Measurements from ENCODE around the gene CGB5. TPM values are rescaled to one million over a fixed set of nuclear protein-coding genes. Genes with fewer than 3 reads are reported as not detected.

Gene CGB5
- total RNA-seq, 1 donor from 2014 or later = not detected

DNA sequence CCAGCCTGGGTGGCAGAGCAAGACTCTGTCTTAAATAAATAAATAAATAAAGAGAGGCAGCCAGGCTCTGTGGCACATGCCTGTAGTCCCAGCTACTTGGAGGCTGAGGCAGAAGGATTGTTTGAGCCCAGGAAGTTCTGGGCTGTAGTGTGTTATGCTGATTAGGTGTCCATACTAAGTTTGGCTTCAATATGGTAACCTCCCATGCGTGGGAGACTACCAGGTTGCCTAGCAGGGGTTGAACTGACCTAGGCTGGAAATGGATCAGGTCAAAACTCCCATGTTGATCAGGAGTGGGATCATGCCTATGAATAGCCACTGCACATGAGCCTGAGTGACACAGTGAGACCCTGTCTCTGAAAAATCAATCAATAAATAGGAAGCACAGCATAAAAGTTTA, 37.6 kb downstream of the CGB5 start:
- Mint-ChIP-seq H3K9me3 (ENCODE audit: low read depth) (no peaks in the 10 kb centered on the region), H3K4me1 (ENCODE audit: low read depth) (peaks cover 13% of the 10 kb centered on the region)

DNA sequence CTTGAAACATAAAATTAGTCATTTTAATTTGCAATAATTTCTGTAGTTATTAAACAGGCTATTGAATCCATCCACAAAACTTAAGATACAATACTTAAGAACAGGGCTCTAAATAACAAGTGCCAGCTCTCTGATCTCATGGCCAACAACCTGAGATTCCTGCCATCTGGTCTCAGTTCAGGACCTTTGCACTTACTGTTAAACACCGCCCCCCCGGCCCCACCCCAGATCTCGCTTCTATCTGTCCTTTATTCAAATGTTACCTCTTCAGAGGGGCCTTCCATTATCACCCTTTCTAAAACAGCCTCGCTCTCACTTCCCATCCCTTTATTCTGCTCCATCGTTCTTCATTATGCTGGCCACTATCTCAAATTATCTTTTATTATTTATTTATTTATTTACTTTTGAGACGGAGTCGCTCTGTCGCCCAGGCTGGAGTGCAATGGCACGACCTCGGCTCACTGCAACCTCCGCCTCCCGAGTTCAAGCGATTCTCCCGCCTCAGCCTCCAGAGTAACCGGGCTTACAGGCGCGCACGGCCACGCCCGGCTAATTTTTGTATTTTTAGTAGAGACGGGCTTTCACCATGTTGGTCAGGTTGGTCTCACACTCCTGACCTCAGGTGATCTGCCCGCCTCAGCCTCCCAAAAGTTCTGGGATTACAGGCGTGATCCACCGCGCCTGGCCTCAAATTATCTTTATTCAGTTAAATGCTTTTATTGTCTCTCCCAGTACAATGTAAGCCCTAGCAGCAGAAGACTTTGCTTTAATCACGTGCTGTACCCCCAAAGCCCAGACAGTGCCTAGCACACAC, 40.8 kb downstream of the CGB5 start:
- TF ChIP-seq, protein P1, sequence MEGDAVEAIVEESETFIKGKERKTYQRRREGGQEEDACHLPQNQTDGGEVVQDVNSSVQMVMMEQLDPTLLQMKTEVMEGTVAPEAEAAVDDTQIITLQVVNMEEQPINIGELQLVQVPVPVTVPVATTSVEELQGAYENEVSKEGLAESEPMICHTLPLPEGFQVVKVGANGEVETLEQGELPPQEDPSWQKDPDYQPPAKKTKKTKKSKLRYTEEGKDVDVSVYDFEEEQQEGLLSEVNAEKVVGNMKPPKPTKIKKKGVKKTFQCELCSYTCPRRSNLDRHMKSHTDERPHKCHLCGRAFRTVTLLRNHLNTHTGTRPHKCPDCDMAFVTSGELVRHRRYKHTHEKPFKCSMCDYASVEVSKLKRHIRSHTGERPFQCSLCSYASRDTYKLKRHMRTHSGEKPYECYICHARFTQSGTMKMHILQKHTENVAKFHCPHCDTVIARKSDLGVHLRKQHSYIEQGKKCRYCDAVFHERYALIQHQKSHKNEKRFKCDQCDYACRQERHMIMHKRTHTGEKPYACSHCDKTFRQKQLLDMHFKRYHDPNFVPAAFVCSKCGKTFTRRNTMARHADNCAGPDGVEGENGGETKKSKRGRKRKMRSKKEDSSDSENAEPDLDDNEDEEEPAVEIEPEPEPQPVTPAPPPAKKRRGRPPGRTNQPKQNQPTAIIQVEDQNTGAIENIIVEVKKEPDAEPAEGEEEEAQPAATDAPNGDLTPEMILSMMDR (IDR thresholded peaks at IDR 0.05) = no peak
- DNase-seq (ENCODE audit: low spot score) = no peak
- Mint-ChIP-seq H3K36me3 (ENCODE audit: low read depth) (peaks cover 9% of the 10 kb centered on the region), H3K4me1 (ENCODE audit: low read depth) (peaks cover 37% of the 10 kb centered on the region), H3K27me3 (ENCODE audit: low read depth) (no peaks in the 10 kb centered on the region), H3K27ac (ENCODE audit: unreplicated experiment) (peak overlapping the region; percentile 97), H3K4me3 (ENCODE audit: unreplicated experiment) (peak overlapping the region; percentile 99), H3K9me3 (ENCODE audit: low read depth) (no peaks in the 10 kb centered on the region)

More for the DNA sequence above, 37.6 kb downstream of the CGB5 start:
- Mint-ChIP-seq H3K27me3 (ENCODE audit: low read depth) (no peaks in the 10 kb centered on the region), H3K36me3 (ENCODE audit: low read depth) (peaks cover 1% of the 10 kb centered on the region), H3K4me3 (ENCODE audit: unreplicated experiment) (no peak overlapping the region), H3K27ac (ENCODE audit: unreplicated experiment) (no peak overlapping the region)
- TF ChIP-seq, protein P1 (IDR thresholded peaks at IDR 0.05) = no peak
- DNase-seq (ENCODE audit: low spot score) = no peak

DNA sequence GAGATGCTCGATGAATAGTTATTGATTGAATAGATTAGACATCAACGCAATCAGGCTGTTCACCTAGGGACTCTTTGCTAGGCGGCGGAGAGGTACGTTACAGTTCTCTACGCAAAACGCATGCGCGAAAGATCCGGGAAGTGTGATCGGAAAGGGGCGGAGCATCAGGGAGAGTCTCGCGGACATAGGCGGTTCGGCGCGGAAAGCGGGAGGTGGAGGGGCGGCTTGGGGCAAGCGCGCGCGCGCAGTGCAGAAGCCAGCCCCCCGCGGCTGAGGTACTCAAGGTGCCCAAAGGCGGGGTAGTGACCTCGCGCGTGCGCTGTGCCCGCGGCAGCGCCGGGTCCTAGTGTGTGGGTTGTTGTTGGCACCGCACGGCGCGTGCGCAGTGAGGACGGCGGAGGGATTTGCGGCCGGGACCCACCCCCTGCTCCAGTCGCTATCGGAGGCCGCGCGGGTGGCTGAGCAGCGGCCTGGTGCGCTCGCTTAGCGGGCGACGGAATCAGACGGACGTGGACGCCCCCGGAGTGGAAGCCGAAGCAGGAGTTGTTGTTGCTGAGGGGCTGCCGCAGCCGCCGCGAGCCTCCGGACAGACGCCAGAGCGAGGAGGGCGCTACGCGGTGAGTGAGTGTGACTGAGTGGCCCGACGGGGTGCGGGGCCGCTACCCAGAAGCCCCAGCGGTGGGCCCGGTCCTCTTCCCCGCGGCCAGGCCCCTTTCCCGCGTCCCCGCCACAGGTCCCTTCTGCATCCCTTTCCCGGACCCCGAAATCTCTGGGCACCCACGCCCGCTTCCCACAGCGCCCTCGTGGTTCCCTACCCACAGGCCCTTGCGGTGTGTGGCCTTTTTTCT, 41.6 kb downstream of the CGB5 start, which contains the start of gene SNRNP70:
SNRNP70 (plus strand) TSS at position 432 of the 848 bp plus-strand sequence. CDS start 964 bp downstream, outside the sequence.
- no peaks in the 10 kb centered on the region for H3K27me3 Mint-ChIP-seq (ENCODE audit: low read depth)
- DNase-seq (ENCODE audit: low spot score) = peak; percentile 100
- peak within 1 kb of the TSS; percentile 99 for H3K4me3 Mint-ChIP-seq (ENCODE audit: unreplicated experiment)
- peaks cover 37% of the 10 kb centered on the region for H3K4me1 Mint-ChIP-seq (ENCODE audit: low read depth)
- peak within 1 kb of the TSS; percentile 97 for H3K27ac Mint-ChIP-seq (ENCODE audit: unreplicated experiment)
- no peaks in the 10 kb centered on the region for H3K9me3 Mint-ChIP-seq (ENCODE audit: low read depth)
- H3K36me3 Mint-ChIP-seq (ENCODE audit: low read depth) = peaks cover 10% of the 10 kb centered on the region
- TF ChIP-seq, protein P1 (IDR thresholded peaks at IDR 0.05) = peak; percentile 18

DNA sequence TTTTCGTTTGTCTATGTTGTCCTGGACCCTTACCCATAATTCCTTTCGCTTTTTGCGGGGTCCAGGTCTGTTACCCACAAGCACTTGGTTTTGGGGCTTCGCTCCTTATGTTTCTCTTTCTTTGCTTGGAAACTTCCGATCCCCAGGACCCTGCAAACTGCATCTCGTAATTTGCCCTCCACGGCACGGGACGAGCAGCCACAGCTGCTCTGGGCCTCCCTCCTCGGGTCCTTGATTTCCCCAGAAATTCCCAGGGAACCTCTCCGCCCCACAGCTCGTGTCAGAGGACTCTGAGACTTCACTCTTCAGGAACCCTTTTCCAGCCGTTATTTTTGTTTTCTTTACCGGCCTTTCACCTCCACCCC, 42.2 kb downstream of the CGB5 start:
- Mint-ChIP-seq H3K27me3 (ENCODE audit: low read depth) (no peaks in the 10 kb centered on the region), H3K27ac (ENCODE audit: unreplicated experiment) (peak overlapping the region; percentile 97), H3K36me3 (ENCODE audit: low read depth) (peaks cover 14% of the 10 kb centered on the region), H3K4me3 (ENCODE audit: unreplicated experiment) (peak overlapping the region; percentile 99), H3K9me3 (ENCODE audit: low read depth) (no peaks in the 10 kb centered on the region), H3K4me1 (ENCODE audit: low read depth) (peaks cover 37% of the 10 kb centered on the region)
- no peak for DNase-seq (ENCODE audit: low spot score)
- TF ChIP-seq, protein P1 (IDR thresholded peaks at IDR 0.05) = no peak

DNA sequence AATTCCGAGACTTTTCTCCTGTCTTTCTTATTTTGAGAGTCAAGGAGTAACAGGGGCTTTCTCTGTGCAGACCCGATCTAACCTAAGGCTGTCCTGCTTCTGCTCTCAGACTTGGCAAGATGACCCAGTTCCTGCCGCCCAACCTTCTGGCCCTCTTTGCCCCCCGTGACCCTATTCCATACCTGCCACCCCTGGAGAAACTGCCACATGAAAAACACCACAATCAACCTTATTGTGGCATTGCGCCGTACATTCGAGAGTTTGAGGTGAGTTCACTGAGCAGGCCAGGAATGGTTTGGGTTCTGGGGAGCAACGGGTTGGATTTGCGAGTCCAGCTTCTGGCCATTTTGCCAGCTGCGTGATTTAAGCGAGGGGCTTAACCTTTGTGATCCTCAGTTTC, 42.6 kb downstream of the CGB5 start:
- Mint-ChIP-seq H3K4me1 (ENCODE audit: low read depth) (peaks cover 37% of the 10 kb centered on the region), H3K27ac (ENCODE audit: unreplicated experiment) (peak overlapping the region; percentile 97), H3K27me3 (ENCODE audit: low read depth) (no peaks in the 10 kb centered on the region), H3K36me3 (ENCODE audit: low read depth) (peaks cover 15% of the 10 kb centered on the region), H3K9me3 (ENCODE audit: low read depth) (no peaks in the 10 kb centered on the region), H3K4me3 (ENCODE audit: unreplicated experiment) (peak overlapping the region; percentile 99)
- TF ChIP-seq, protein P1 (IDR thresholded peaks at IDR 0.05) = no peak
- DNase-seq (ENCODE audit: low spot score) = no peak

All from chondrocyte (in vitro differentiated cells).